ENCODE measurements around the gene FCGR2B.
A peak's percentile ranks its signal among the peaks of the same experiment; 100 is the strongest.
"Not testable (repeated sequence)": the region's sequence is repeated elsewhere in the genome, so short reads cannot be mapped to it uniquely, and the experiment has no call there.

FCGR2B gene

DNA sequence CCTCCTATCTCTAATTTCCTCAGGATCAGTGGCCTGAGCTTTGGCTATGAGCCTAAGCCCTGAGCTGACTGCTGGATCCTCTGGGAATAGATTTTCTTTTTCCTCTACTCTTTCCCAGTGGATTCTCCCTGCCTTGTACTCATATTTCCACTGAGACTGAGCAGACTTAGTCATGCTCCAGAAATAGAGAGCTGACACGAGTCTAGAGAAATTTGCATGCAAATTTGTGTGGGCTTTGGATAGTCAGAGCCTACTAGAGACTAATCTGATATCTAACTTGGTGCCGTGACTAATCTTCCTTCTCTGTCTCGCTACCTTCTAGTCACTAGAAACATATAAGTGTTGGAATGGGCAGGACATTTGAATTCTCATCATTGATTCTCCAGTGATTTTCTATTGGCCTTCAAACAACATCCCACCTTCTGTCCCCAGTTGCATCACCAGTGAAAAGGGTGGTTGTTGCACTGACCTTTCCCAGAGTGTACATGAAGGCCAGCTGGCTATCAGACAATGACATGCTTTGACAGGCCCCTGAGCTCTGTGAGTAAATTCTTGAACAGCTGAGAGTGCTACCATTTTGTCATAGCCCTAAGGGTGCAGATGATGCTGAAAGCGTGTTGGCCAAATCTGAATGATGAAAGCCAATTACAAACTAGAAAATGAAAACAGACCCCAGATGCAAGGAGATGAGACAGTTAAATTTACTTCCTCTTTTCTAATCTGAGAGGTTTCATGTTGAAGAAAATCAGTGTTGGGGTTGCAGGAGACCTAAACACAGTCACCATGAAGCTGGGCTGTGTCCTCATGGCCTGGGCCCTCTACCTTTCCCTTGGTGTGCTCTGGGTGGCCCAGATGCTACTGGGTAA is 43.8 kb downstream of the FCGR2B start, which contains the start of gene FCRLA:
Gene FCRLA (plus strand): TSS at position 748 of the 866 bp plus-strand sequence. CDS start 36 bp downstream, at position 784.
- peak; percentile 96 for DNase-seq

DNA sequence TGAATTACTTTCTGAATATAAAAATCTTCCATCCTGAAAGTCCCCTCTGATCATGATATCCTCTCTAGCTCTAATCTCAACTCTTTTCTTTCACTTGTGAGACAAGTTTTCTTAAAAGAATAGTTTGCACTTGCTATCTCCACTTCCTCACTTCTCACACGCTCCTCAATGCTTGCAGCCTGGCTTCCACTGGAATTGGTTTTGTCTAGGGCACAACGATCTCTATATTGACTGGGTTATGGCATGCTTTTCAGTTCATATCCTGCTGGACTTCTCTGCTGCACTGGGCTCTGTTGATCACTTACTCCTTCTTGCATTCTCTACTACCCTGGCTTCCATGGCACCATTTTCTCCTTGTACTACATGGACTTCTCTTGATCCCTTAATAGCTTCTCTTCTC is 44.6 kb downstream of the FCGR2B start:
- DNase-seq: no peak

DNA sequence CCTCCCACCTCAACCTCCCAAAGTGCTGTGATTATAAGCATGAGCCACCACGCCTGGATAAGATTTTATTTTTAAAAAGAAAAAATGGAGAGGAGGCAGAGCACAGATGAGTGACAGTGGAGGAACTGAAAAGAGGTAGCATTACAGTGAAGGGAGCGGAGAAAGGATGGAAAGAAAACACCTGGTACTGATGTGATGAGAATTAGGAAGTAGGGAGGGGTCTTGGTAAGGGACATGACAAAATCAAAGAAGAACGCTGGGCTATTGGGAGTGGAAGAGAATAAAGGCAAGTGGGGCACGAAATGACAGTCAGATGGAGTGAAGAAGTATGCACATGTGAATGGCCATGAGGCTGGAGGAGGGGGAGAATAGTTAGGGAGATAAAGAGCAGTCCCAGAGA is 46.4 kb downstream of the FCGR2B start:
- no peak for DNase-seq

- no peak for DNase-seq
These were observed 47.6 kb downstream of the FCGR2B start for GRCh38 chr1:161710560-161710959.

- DNase-seq: no peak
These were observed 55.8 kb downstream of the FCGR2B start for GRCh38 chr1:161718559-161719324.

- no peak for DNase-seq
These were observed 56.3 kb downstream of the FCGR2B start for GRCh38 chr1:161719325-161719611.

- no peak for DNase-seq
These were observed 57.5 kb downstream of the FCGR2B start for GRCh38 chr1:161720422-161720821.

GRCh38 chr1:161720956-161721737 is 58.2 kb downstream of the FCGR2B start, which contains the start of gene FCRLB:
FCRLB (plus strand) TSS chr1:161721544; CDS start chr1:161722673, 1,129 bp downstream.
- no peak for DNase-seq

GRCh38 chr1:161721738-161722343 is 58.9 kb downstream of the FCGR2B start:
- DNase-seq: peak; percentile 95

- no peak for DNase-seq
These were observed 59.5 kb downstream of the FCGR2B start for GRCh38 chr1:161722406-161722805.

- no peak for DNase-seq
These were observed 60.7 kb downstream of the FCGR2B start for GRCh38 chr1:161723459-161724141.

- DNase-seq: not testable (repeated sequence)
These were observed 62.4 kb downstream of the FCGR2B start for GRCh38 chr1:161725258-161725907.

- DNase-seq: peak; percentile 63
These were observed 63.0 kb downstream of the FCGR2B start for GRCh38 chr1:161725908-161726472.

DNA sequence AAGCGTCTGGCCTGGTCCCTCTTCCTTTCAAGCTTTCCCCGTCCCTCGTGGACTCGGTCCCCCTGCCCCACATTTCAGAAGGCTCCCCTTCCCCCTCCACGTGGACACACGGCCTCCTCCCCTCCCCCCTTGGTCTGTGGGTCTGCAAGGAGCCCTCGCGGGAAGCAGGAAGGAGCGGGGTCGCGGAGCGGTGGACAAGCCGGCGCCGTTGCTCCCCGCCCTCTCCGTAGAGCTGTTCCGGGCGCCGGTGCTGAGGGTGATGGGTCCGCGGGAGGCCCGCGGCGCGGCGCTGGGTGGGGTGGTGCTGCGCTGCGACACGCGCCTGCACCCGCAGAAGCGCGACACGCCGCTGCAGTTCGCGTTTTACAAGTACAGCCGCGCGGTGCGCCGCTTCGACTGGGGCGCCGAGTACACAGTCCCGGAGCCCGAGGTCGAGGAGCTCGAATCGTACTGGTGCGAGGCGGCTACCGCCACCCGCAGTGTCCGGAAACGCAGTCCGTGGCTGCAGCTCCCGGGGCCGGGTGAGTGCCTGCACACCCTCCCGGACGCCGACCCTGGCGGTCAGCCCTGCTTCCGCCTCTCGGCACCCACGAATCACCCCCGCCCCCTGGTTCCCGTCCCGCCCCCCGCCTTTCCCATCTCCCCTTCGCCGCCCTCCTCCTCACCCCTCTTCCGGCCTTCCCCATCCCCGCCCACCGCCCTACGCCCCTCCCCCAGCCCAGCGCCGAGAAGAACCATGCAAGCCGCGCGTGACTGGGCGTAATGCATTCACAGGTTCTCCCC is 63.7 kb downstream of the FCGR2B start:
- peak; percentile 85 for DNase-seq

- peak; percentile 66 for DNase-seq
These were observed 64.4 kb downstream of the FCGR2B start for GRCh38 chr1:161727256-161727924.

Measured in HCEC 1CT (cell line).